K562 (cell line): ENCODE results near the gene GPRC5A. TPM values are rescaled to one million over a fixed set of nuclear protein-coding genes. Genes with fewer than 3 reads are reported as not detected.
A peak's percentile ranks its signal among the peaks of the same experiment; 100 is the strongest.

ENCODE experiments used
- ARNT ChIP-seq, 2 experiments: fragments of 450-650 bp; IDR thresholded peaks; 2 replicates each; pipeline ENCODE4 v1.6.1; 2016; ENCODE audit warnings: mild to moderate bottlenecking in 1 of 2
- ATF7 ChIP-seq: fragments of 450-650 bp; IDR thresholded peaks from 2 replicates; pipeline ENCODE4 v1.7.1; 2014; ENCODE audit warnings: mild to moderate bottlenecking, moderate library complexity
- CBFA2T3 ChIP-seq: fragments of 450-650 bp; IDR thresholded peaks from 2 replicates; pipeline ENCODE4 v1.6.1; 2017
- CHD1 ChIP-seq: fragments of 200-600 bp; sonication (generic); IDR thresholded peaks from one replicate; pipeline ENCODE4 v1.6.1; 2012; ENCODE audit warnings: mild to moderate bottlenecking, moderate library complexity, low read length, inconsistent platforms
- CREM ChIP-seq: IDR thresholded peaks from 2 replicates; pipeline ENCODE4 v1.6.1; 2014; ENCODE audit warnings: antibody characterized with exemption, low read depth
- CXXC5 ChIP-seq: fragments of 250-450 bp; sonication (Bioruptor Pico); IDR thresholded peaks from 2 replicates; pipeline ENCODE4 v1.8.0; 2022; ENCODE audit warnings: inconsistent platforms, mild to moderate bottlenecking, moderate library complexity
- ERF ChIP-seq: fragments of 450-650 bp; formaldehyde crosslinking; IDR thresholded peaks from 2 replicates; pipeline ENCODE4 v1.4.0; 2020; ENCODE audit warnings: mild to moderate bottlenecking, mixed read lengths
- FOXK2 ChIP-seq, 2 experiments: fragments of 450-650 bp; IDR thresholded peaks in 1 of 2; conservative IDR thresholded peaks in 1 of 2; 2 replicates each; pipeline ENCODE4 v1.6.1; 2016; ENCODE audit warnings: low read depth in 2 of 2, mild to moderate bottlenecking in 1 of 2
- GABPB1 ChIP-seq: sonication (generic); formaldehyde crosslinking; IDR thresholded peaks from 2 replicates; pipeline ENCODE4 v1.8.0; 2022; ENCODE audit warnings: mild to moderate bottlenecking, missing genetic modification reagents
- IRF2 ChIP-seq: sonication (generic); formaldehyde crosslinking; IDR thresholded peaks from 2 replicates; pipeline ENCODE4 v1.8.1; 2022; ENCODE audit warnings: mild to moderate bottlenecking, missing genetic modification reagents
- IRF9 ChIP-seq: fragments of 450-650 bp; IDR thresholded peaks from 2 replicates; pipeline ENCODE4 v1.6.1; 2016; ENCODE audit warnings: missing biosample characterization, missing genetic modification characterization
- KLF6 ChIP-seq: fragments of 250-450 bp; sonication (Bioruptor Pico); IDR thresholded peaks from 2 replicates; pipeline ENCODE4 v1.4.0; 2020; ENCODE audit warnings: mild to moderate bottlenecking, moderate library complexity, borderline replicate concordance
- LEF1 ChIP-seq: fragments of 450-650 bp; IDR thresholded peaks from 2 replicates; pipeline ENCODE4 v1.6.1; 2016; ENCODE audit warnings: mild to moderate bottlenecking
- NFE2 ChIP-seq: IDR thresholded peaks from 2 replicates; pipeline ENCODE4 v1.6.1; 2014; ENCODE audit warnings: antibody characterized with exemption, low read depth
- NFIC ChIP-seq: fragments of 450-650 bp; IDR thresholded peaks from 2 replicates; pipeline ENCODE4 v1.6.1; 2017; ENCODE audit warnings: mild to moderate bottlenecking, inconsistent platforms
- NFXL1 ChIP-seq: fragments of 450-650 bp; formaldehyde crosslinking; IDR thresholded peaks from 2 replicates; pipeline ENCODE4 v1.4.0; 2021; ENCODE audit warnings: mild to moderate bottlenecking
- NR2C1 ChIP-seq, 2 experiments: fragments of 450-650 bp; IDR thresholded peaks; 2 replicates each; pipeline ENCODE4 v1.6.1; 2017; ENCODE audit warnings: mild to moderate bottlenecking in 2 of 2, antibody characterized with exemption in 1 of 2, inconsistent platforms in 1 of 2, missing compliant biosample characterization in 1 of 2, missing genetic modification characterization in 1 of 2
- NR2C2 ChIP-seq, 2 experiments: fragments of 200-800 bp in 1 of 2; sonication (Bioruptor generic) in 1 of 2; sonication (generic) in 1 of 2; formaldehyde crosslinking in 1 of 2; IDR thresholded peaks; 2 replicates each; pipeline versions ENCODE4 v1.6.1 to v1.8.0; 2016 to 2022; ENCODE audit warnings: mild to moderate bottlenecking in 1 of 2, missing compliant biosample characterization in 1 of 2, missing genetic modification characterization in 1 of 2, missing genetic modification reagents in 1 of 2
- PHF8 ChIP-seq: fragments of 200-600 bp; sonication (generic); IDR thresholded peaks from 2 replicates; pipeline ENCODE4 v1.6.1; 2012; ENCODE audit warnings: mixed run types, mild to moderate bottlenecking, inconsistent platforms, low read length, moderate library complexity, borderline replicate concordance
- POLR2B ChIP-seq: fragments of 450-650 bp; IDR thresholded peaks from 2 replicates; pipeline ENCODE4 v1.6.1; 2018; ENCODE audit warnings: low read depth; ENCODE audit not compliant: partially characterized antibody
- POLR2H ChIP-seq: IDR thresholded peaks from 2 replicates; pipeline ENCODE4 v1.6.1; 2016; ENCODE audit warnings: missing genetic modification characterization, low read depth, mild to moderate bottlenecking, control low read depth, missing compliant biosample characterization, moderate library complexity
- RB1 ChIP-seq: fragments of 450-650 bp; IDR thresholded peaks from 2 replicates; pipeline ENCODE4 v1.6.1; 2017; ENCODE audit warnings: low read depth, mild to moderate bottlenecking
- SUPT5H ChIP-seq: fragments of 450-650 bp; IDR thresholded peaks from 2 replicates; pipeline ENCODE4 v1.6.1; 2016
- TEAD4 ChIP-seq, 2 experiments: sonication (generic) in 1 of 2; formaldehyde crosslinking in 1 of 2; IDR thresholded peaks; 2 replicates each; pipeline versions ENCODE4 v1.6.1 to v1.8.0; 2012 to 2022; ENCODE audit warnings: borderline replicate concordance in 1 of 2, inconsistent platforms in 1 of 2, low read length in 1 of 2, mild to moderate bottlenecking in 1 of 2, missing genetic modification reagents in 1 of 2
- polyA plus RNA-seq, 8 experiments: library from polyadenylated mRNA; depleted of rRNA in 4 of 8; stranded (reverse) in 5 of 8; unstranded in 3 of 8; fragments of >200 nt; fragmentation: Nextera tagmentation in 2 of 8; fragmentation: Illumina TruSeq in 1 of 8; extraction: Ambion mirVana in 2 of 8; extraction: Trizol in 1 of 8; gene quantifications; 2 replicates each; pipeline versions ENCODE4 v1.2.1 to v1.2.3, GENCODE V29; 2011 to 2014; ENCODE audit warnings: inconsistent platforms in 1 of 8, missing spikeins in 1 of 8
- total RNA-seq, 7 experiments: library from RNA; depleted of rRNA in 6 of 7; stranded (reverse); fragments of >200 nt in 6 of 7; fragmentation: Illumina TruSeq in 2 of 7; extraction: Trizol in 2 of 7; gene quantifications; 2 replicates each; pipeline versions ENCODE4 v1.2.1 to v1.2.3, GENCODE V29; 2011 to 2021; ENCODE audit warnings: low replicate concordance in 1 of 7

GPRC5A gene
- total and polyA plus RNA-seq, 9 of the 15 experiments (the other 6 are each of a cell fraction or from before 2014, with no cell fraction given) = 0.01 to 0.64 (median 0.08) TPM; not detected in 6

DNA sequence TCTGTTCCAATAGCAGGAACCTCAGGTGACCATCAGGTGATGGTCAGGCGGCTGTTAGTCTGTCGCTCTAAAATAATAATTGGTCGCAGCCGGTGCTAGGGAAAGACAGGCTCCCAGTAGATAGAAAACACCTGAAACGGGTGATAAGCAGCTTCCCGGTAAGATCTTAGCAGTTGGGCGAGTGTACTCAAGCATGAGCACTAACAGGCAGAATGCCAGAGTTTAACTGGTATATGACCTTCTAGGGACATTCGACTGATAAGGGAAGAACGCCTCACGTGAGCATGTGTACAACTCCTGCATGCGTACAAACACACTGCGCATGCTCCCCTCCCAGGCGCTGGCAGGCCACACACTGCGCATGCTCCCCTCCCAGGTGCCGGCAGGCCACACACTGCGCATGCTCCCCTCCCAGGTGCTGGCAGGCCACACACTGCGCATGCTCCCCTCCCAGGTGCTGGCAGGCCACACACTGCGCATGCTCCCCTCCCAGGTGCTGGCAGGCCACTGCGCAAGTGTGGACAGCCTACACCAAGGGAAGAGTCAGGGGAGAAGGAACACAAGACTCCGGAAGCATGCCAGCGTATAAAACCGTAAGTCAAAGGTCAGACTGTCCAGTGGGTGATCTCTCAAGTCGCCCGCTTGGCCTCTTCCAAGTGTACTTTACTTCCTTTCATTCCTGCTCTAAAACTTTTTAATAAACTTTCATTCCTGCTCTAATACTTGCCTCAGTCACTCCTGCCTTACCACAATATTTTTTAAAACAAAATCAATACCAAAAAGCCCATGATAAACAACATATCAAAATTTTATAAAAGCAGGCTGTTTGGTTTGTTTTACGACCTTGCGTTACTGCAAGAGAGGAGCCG lies 36.1 kb downstream of the GPRC5A start (continued):
- TF ChIP-seq NR2C1 (IDR thresholded peaks at IDR 0.05) (peak; percentile 88), NR2C1 (tag; IDR thresholded peaks at IDR 0.05) (peak; percentile 90), IRF2 (no peak), CREM (0 out of 2 replicates have a peak, but pooled peaks have one; percentile 1), NR2C2 (CRISPR knock-in tag; IDR thresholded peaks at IDR 0.05) (peak; percentile 52; the same call in 1 of the 2 replicates), NR2C2 (tag; IDR thresholded peaks at IDR 0.05) (peak; percentile 94), PHF8 (peak; percentile 59), CHD1 (no peak), ATF7 (peak; percentile 68; the same call in 1 of the 2 replicates), IRF9 (tag) (no peak), CBFA2T3 (peak; percentile 75), NFE2 (peak; percentile 41; the same call in 1 of the 2 replicates), SUPT5H (peak; percentile 83), RB1 (0 out of 2 replicates have a peak, but pooled peaks have one; percentile 10), POLR2B (peak; percentile 97), ERF (CRISPR knock-in tag) (no peak), GABPB1 (CRISPR knock-in tag) (0 out of 2 replicates have a peak, but pooled peaks have one; percentile 28), LEF1 (peak; percentile 68; the same call in 1 of the 2 replicates), NFXL1 (CRISPR knock-in tag) (no peak), KLF6 (CRISPR knock-in tag) (no peak), NFIC (peak; percentile 85), CXXC5 (peak; percentile 72), TEAD4 (IDR thresholded peaks at IDR 0.05; ENCODE audit: low read length) (peak; percentile 61; the same call in 1 of the 2 replicates), TEAD4 (CRISPR knock-in tag; IDR thresholded peaks at IDR 0.05; ENCODE audit: borderline replicate concordance) (no peak), ARNT (IDR thresholded peaks at IDR 0.05) (0 out of 4 replicates have a peak, but pooled peaks of 1 of the 2 experiments have one; percentile 34), POLR2H (tag) (peak; percentile 87), FOXK2 (conservative IDR thresholded peaks at IDR 0.05 in 1 of 2, IDR thresholded peaks at IDR 0.05 in 1 of 2; ENCODE audit: low read depth in 2 of 2) (peak; percentile 93)
